GM12873 (cell line): Measurements from ENCODE around the gene IGF2BP2.

Experiments
- TF ChIP-seq, protein P1 (sequence below): IDR thresholded peaks from 2 replicates; pipeline ENCODE4 v1.5.1; 2012; ENCODE audit warnings: low read depth, mild to moderate bottlenecking, moderate library complexity, low read length, control low read depth; ENCODE audit not compliant: insufficient read depth; ENCODE audit errors: missing control alignments

Gene IGF2BP2

DNA sequence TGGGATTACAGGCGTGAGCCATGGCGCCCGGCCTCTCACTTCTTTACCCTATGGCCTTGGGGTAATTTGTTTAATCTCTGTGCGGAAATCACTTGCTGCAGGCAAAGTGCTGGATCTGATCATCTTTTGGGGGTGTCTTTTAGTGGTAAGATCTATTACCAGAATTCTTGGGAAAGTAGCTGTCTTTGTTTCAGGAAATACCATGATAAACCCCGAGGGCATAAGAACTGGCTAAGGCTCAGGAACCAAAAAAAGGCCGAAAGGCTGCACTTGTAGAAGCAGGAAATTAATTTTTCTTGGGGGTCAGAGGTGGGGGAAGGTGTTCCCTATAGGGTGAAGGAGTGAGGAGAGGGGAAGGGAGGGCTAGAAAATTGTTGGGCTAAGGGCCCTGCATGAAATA, 22.7 kb upstream of the IGF2BP2 start:
- TF ChIP-seq, protein P1, sequence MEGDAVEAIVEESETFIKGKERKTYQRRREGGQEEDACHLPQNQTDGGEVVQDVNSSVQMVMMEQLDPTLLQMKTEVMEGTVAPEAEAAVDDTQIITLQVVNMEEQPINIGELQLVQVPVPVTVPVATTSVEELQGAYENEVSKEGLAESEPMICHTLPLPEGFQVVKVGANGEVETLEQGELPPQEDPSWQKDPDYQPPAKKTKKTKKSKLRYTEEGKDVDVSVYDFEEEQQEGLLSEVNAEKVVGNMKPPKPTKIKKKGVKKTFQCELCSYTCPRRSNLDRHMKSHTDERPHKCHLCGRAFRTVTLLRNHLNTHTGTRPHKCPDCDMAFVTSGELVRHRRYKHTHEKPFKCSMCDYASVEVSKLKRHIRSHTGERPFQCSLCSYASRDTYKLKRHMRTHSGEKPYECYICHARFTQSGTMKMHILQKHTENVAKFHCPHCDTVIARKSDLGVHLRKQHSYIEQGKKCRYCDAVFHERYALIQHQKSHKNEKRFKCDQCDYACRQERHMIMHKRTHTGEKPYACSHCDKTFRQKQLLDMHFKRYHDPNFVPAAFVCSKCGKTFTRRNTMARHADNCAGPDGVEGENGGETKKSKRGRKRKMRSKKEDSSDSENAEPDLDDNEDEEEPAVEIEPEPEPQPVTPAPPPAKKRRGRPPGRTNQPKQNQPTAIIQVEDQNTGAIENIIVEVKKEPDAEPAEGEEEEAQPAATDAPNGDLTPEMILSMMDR: no peak

DNA sequence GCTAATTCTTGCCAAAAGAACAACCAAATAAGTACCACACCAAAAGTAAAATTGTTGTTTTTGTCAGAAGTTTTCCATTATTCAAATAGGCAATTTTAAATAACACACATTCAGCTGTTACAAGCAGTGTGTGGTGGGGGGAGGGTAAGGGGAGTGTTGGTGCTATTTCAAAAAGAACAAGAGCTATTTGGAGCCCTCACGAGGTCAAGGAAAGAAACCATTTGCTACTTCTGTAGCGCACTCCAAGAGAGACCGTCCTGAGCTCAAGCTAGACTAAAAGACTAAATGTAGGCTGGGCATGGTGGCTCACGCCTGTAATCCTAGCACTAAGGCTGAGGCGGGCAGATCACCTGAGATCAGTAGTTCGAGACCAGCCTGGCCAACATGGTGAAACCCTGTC, 21.2 kb upstream of the IGF2BP2 start:
- TF ChIP-seq, protein P1: no peak

DNA sequence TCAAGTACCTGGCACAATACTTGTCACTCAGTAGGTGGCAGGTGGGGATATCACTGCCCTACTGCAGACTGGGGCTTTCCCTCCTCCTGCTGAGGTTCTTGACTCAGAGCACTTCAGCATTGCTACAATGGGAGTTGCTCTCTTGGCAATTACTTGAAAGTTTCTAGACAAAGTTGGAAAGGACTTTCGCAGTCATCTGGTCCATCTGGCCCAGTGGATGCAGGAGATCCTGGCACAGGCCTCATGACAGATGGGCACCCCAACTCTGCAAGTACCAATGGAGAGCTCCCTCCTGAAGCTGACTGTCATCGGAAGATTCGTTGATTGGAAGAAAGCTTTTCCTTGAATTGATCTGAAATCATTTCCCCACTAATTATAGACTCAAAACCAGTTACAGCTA, 19.2 kb upstream of the IGF2BP2 start:
- TF ChIP-seq, protein P1: no peak

DNA sequence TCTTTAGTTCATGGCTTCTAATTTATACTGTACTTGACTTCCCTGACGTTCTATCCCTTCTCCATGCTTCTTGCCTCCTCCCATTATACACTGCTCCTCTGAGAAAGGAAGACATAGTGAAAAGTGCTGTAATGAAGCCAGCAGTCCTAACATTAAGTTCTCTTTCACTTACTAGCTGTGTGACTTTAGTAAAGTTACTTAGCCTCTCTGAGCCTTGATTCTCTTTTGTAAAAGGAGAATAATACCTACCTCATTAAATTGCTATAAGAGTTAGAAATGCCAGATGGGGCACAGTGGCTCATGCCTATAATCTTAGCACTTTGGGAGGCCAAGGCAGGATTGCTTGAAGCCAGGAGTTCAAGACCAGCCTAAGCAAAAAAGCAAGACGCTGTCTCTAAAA, 18.8 kb upstream of the IGF2BP2 start:
- TF ChIP-seq, protein P1: no peak

DNA sequence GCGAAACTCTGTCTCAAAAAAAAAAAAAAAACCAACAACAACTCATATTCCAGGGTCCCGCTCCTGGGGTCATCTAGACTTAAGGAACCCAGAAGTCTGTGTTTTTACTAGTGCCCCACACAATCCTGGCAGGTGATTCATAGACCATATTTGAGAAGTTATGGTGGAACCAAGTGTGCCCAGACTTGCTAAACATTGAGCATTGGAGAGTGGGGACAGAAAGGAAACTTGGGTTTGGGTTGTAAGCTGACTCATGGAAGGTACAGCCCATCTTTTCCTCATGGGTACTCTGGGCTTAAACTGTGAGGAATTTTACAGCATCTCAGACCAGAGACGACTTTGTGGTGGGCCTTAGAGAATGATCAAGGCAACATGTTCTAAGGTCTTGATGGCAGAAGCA, 18.3 kb upstream of the IGF2BP2 start:
- TF ChIP-seq, protein P1: no peak

DNA sequence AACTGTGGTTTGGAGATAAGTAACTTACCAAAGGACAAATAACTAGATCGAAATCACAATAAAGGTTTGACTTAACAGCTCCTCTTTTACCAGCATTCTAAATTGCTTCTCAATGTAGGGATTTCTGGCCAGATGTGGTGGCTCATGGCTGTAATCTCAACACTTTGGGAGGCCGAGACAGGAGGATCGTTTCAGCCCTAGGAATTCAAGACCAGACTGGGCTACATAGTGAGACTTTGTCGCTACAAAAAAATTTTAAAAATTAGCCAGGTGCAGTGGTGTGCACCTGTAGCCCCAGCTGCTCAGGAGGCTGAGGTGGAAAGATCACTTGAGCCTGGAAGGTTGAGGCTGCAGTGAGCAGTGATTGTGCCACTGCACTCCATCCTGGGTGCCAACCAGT, 17.4 kb upstream of the IGF2BP2 start:
- TF ChIP-seq, protein P1: no peak

DNA sequence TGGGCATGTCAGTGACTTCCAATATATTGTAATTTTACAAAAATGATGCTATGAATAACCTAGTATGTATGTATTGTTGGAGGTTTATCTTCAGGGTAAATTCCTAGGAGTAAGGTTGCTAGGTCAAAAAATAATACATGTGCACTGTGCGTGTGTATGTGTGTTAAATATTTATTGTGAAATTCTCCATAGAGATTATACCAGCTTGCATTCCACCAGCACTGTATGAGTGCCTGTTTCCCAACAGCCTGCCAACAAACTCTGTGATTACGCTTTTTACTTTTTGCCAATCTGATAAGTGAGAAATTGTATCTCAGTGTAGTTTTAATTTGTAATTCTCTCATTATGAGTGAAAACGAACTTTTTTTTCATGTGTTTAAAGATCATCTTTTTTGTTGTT, 12.6 kb upstream of the IGF2BP2 start:
- TF ChIP-seq, protein P1: no peak
